HG03457 (cell line): ENCODE data around the gene HOXD3.

ENCODE experiments used
- ATAC-seq: cut with Tn5 transposase; IDR thresholded peaks from one replicate; pipeline ENCODE4 v1.9.1; 2021; ENCODE audit warnings: moderate number of reproducible peaks; ENCODE audit not compliant: unreplicated experiment

The HOXD3 gene

DNA sequence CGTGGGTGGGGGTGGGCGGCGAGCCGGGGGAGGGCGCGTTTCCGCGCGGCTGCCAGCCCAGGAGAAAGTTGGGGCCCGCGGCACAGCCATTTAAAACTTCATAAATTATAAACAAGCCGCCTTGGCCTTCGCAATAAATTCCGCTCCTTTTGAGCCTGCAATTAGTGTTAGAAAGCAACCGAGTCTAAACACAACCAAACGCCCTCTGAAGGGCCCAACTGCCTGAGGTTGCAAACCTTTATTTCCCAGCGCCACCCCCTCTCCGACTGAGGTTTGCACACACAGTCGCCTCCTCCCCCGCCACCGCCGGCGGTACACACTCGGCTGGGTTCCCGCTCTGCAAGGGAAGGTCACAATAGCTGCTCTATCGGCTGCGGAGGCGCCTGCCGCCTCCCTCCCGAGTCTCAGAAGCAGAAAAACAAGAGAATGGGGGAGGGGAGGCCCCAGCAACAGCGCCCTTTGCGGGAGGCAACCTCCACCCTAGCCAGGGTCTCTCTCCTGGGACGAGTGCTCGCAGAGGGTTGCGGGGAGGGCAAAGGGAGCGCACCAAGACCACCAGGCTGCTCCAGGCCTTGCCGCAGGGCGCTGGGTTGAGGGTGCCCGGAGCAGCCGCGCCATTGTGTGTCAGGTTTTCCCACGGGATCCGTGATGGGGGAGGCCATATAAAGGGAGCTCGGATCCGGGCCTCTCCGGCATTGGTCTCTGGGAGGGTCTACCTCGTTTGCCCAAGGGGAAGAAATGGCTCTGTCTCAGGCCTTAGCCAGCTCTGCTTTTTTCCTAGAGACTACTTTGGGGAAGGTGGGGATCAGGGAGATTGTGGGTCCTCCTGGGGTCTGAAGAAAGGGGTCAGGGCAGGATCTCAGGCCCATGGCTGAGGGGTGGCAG lies 18.0 kb downstream of the HOXD3 start:
- ATAC-seq: no peak

DNA sequence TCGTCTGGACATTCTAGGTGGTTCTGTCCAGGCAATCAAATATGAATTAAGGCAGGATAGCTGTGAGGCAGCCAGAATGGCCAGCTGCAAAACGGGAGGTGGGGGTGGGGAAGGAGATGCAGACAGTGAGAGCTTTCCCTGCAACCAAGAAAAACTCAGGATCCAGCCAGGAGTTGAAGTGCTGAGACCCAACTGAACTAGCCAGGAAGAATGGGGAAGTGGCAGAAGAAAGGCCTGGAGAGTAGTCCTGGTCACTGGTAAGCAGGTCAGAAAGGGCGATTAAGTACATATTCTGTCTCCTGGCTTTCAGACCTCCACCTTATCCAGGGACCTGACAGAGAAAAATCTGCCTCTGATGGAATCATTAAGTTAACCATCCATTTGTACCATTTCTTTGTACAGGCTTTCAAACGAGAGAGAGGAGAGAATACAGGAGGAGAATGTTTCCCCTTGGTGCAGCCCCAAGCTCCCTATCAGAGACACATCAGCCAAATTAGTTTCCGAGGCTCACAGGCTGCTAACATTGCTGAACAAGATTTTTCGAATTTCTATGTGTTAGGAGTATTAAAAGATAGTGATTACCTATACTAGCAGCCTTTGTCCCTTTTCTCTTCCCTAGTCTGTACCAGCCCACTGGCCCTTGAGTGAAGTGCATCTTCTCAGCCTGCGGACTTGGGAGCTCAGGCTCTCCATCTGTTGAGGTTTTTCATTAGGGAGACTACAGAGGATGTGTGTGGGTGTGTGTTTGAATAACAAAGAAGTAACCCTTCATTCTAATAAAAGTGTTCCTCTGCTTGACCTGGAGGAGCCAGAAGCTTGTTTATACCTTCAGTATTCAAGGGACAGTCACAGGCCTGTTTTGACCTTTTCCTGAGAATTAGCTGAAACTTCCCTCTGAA lies 18.9 kb downstream of the HOXD3 start:
- no peak for ATAC-seq

DNA sequence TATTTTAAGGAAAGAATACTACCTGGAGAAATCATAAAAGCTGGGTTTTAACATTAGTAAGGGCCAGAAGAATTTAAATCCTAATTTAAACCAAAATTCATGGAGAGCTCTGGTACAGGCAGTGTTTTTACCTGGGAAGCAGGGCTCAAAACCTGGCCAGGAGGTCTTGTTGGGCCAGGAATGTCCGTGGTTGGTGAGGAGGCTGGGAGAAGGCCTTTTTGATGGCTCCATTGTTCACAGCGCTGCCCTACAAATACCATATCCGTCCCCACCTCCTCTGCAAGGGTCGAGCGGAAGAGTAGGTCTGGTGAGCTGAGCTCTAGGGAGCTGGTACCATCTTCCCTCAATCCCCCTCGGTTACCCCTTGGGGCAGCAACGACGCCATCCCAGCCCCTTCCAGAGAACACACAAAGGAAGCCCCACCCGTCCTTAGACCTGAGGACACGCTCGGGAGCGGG lies 20.5 kb downstream of the HOXD3 start:
- no peak for ATAC-seq

DNA sequence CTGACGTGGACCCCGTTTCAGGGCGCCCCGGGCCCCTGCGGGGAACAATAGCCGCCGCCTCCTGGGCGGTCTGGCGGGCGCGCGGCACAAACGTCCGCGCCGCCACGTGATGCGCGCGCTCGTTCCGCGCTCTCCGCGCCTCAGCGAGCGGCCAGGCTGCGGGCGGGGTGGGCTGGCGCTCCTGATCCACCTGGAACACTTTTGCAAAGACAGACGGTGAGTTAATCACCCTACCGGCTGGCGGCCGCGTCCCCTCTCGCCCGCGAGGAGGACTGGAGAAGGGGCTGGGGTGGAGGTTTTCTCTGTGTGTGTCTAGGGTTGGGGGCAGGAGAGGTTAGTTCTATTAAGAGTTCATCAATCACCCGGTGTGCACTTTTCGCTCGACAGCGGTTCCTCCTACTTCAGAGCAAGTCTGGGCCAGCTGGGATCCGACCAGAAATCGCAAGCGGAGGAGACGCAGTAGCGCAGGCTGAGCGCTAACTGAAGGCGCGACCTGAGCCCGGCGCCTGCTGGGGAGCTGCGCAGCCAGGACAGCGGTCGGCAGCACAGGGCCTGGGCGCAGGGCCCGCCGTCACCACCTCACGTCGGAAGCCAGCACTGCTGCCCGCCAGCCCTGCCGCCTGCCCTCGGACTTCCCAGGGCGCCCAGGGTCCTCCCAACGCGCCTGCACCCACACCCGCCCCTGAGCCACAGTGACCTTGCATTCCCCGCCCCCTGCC lies 21.1 kb downstream of the HOXD3 start:
- ATAC-seq: no peak

- ATAC-seq: no peak
These were observed 21.7 kb downstream of the HOXD3 start for GRCh38 chr2:176178757-176179295.

- ATAC-seq: no peak
These were observed 24.4 kb downstream of the HOXD3 start for GRCh38 chr2:176181551-176181950.

GRCh38 chr2:176182671-176183070 lies 25.6 kb downstream of the HOXD3 start:
- ATAC-seq: no peak

DNA sequence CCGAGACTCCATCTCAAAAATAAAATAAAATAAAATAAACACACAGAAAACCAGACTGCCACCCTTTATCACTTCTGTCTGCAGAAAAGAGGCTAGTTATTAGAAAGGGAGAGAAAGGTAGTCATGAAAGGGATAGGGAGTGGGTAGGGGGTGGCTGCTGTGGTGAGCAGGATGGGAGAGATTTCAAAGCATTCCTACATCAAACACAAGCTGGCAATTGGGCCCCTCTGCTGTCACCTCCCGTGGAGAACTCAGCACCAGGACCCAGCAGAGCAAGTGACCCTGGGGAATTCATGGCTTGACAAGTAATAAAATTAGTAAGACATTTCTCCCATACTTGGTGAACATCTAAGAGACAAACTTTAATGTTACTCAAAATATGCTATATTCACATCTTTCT lies 27.6 kb downstream of the HOXD3 start:
- ATAC-seq: no peak

GRCh38 chr2:176186024-176186423 lies 28.9 kb downstream of the HOXD3 start:
- ATAC-seq: no peak

DNA sequence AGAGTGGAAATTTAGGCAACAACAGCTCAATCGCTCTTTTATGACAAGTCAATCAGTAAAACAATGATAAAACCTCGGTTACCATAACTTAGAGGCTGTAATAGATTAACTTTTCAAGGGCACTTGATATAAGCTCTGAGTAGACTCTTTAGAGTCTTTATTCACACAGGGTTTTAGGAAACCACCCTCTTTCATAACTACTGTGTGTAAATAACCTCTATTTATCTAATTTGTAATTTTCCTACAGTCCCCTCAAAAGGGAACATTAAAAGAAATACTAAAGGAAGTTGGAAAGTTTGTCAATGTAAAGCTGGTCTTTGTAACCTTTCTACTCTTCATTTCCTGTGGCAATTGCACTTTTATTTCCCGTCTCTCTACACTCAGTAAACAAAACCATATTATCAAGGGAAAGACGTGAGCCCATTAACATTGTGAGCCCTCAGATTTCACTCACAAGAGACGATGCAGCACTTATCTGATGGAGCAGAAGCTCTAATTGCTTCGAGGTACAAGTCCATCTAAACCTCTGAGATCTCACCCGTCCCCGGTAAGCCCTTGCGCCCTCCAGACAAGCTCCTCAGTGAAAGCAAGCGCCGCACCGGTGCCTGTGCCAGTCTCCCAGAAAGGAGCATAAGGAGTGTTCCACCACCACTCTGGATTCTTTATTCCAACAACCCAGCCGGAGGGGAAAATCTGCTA lies 30.2 kb downstream of the HOXD3 start:
- ATAC-seq: no peak

GRCh38 chr2:176187899-176188773 lies 31.0 kb downstream of the HOXD3 start, which contains the start of gene HOXD1:
HOXD1 (plus strand) TSS chr2:176188668; CDS start chr2:176188802, 134 bp downstream.
- ATAC-seq: no peak

GRCh38 chr2:176188774-176189680 lies 31.9 kb downstream of the HOXD3 start:
- ATAC-seq: no peak

GRCh38 chr2:176189681-176190641 lies 32.9 kb downstream of the HOXD3 start:
- no peak for ATAC-seq

DNA sequence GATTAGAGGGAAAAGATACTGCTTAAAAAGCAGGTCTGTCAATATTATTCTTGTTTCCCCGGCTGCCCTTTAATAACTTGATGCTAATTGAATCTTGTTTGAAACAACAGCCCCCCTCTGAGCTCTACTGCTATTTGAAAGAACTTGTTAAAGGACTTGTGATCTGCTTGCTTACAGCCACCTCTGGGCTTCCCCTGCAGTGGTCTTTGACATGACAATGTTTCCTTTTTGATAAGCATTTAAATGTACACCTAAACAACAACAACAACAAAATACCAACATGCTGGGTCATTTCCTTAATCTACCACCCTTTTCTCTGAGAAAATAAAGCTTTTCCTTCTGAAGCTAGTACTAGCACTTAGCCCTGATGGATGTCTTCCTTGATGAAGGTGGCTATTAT lies 35.2 kb downstream of the HOXD3 start:
- ATAC-seq: no peak

DNA sequence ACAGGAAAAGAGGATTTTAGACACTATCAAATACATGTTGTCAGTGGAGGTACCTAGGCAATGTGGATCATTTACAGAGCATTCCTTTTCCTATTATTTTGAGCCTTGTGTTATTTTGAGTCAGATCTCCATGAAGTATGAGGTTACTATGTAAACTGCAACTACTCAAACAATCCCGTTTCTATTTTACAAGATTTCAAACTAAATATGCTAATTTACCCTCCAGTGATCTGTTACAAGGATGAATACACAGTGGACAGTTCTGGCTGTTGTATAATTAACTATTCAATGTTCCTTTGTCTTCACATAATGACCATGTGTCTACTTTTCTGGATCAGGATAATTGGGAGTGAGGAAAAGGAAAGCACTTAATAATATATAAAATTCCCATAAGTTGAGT lies 35.9 kb downstream of the HOXD3 start:
- no peak for ATAC-seq

DNA sequence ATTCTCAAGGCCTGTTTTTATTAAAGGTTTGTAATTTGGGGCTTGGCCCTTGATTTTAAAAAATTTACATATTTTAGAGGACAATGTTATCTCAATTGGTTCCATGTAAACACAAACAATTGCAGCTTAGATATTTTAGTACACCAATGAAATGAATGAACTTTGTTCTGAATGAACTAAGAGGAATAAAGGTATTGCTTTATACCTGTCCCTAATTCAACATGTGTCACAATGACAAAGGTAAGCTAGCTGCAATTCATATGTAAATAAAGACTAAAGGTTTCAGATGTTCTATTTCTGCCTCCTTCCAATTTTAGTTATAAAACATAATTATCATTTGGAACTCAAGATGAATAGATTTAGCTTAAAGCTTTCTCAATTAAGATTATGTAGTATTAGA lies 42.8 kb downstream of the HOXD3 start:
- ATAC-seq: no peak

DNA sequence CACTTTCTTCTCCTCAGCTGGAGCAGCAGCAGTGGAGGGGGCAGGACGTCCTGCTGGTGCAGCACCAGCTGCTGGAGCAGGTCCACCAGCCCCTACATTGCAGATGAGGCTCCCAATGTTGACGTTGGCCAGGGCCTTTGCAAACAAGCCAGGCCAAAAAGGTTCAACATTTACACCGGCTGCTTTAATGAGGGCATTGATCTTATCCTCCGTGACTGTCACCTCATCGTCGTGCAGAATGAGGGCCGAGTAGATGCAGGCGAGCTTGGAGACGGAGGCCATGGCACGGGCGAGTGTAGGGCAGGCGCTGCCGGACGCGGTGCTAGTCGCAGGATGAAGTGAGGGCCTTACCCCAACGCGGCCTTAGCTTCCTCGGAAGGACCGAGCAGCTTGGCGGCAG lies 43.9 kb downstream of the HOXD3 start:
- no peak for ATAC-seq
